ENCODE data around the gene RAPGEF2. TPM values are rescaled to one million over a fixed set of nuclear protein-coding genes. Genes with fewer than 3 reads are reported as not detected.

RAPGEF2 gene
- total and polyA plus RNA-seq, 2 of the 8 experiments (the other 6 are each of a cell fraction or from before 2014, with no cell fraction given), result 24.4 to 48.6 TPM

DNA sequence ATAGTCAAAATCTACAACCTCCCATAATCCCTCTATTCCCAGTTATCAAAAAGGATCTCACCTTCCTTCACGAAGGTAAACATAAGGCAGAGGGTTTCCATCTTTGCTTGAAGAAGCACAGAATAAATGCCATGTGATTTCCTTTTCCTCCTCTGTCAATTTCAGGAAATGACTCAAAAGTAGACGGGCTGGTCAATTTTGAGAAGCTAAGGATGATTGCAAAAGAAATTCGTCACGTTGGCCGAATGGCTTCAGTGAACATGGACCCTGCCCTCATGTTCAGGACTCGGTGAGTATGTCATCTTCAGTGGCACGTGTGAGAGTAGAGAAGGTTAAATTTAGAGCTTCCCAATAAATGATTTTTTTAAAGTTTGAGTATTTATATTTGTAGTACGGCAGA lies 240.2 kb downstream of the RAPGEF2 start:
- Histone ChIP-seq H3K9me3 (ENCODE audit: insufficient read depth in 2 of 2, low read depth in 1 of 2, low read length in 1 of 2) (no peaks in the 10 kb centered on the region), H4K91ac (replicated peaks; ENCODE audit: insufficient read length, low read length) (no peak overlapping the region), H2AK5ac (ENCODE audit: low read depth, low read length) (no peak overlapping the region), H4K5ac (ENCODE audit: insufficient read length, low read depth, low read length) (no peak overlapping the region), H3K79me2 (ENCODE audit: control insufficient read depth in 1 of 2, insufficient read depth in 2 of 2, low read length in 2 of 2) (no peaks in the 10 kb centered on the region), H4K20me1 (replicated peaks in 1 of 2; ENCODE audit: control insufficient read depth in 1 of 2, insufficient read depth in 2 of 2, low read length in 2 of 2) (no peaks in the 10 kb centered on the region), H3K4me2 (ENCODE audit: insufficient read depth in 1 of 2, low read depth in 2 of 2, low read length in 2 of 2) (no peak overlapping the region), H3K27ac (ENCODE audit: low read depth, low read length) (no peak overlapping the region), H3K56ac (replicated peaks; ENCODE audit: insufficient read length, low read depth, low read length) (no peak overlapping the region), H3K23ac (ENCODE audit: insufficient read length) (no peak overlapping the region), H3K18ac (ENCODE audit: extremely low read depth, low read length) (no peak overlapping the region), H4K8ac (ENCODE audit: extremely low read depth, insufficient read depth, low read length) (no peak overlapping the region), H3K23me2 (ENCODE audit: low read depth, low read length) (no peaks in the 10 kb centered on the region), H2BK20ac (ENCODE audit: low read length) (no peak overlapping the region), H2BK5ac (ENCODE audit: low read depth, low read length) (no peak overlapping the region), H3K4me1 (replicated peaks in 1 of 4; ENCODE audit: control insufficient read depth in 3 of 4, insufficient read depth in 4 of 4, low read length in 3 of 4) (no peaks in the 10 kb centered on the region), H3K4ac (replicated peaks; ENCODE audit: insufficient read length, low read depth, low read length) (no peak overlapping the region), H2BK15ac (ENCODE audit: low read length) (no peak overlapping the region), H3K4me3 (ENCODE audit: extremely low read depth in 1 of 4, insufficient read depth in 2 of 4, low read depth in 3 of 4, low read length in 4 of 4) (no peak overlapping the region), H2BK120ac (replicated peaks; ENCODE audit: low read depth, low read length) (no peak overlapping the region), H3K36me3 (ENCODE audit: control insufficient read depth in 2 of 4, insufficient read depth in 4 of 4, low read length in 3 of 4) (peaks cover 3 to 56% (median 26%) of the 10 kb centered on the region in 4 experiments), H3K27me3 (replicated peaks in 1 of 4; ENCODE audit: control insufficient read depth in 3 of 4, extremely low read depth in 1 of 4, insufficient read depth in 3 of 4, low read length in 3 of 4) (no peaks in the 10 kb centered on the region; a peak in 1 of 7 replicates), H3K9ac (replicated peaks in 1 of 4; ENCODE audit: extremely low read depth in 1 of 4, low read depth in 3 of 4, low read length in 3 of 4) (no peak overlapping the region), H3K14ac (ENCODE audit: insufficient read length) (no peak overlapping the region), H3K79me1 (ENCODE audit: low read depth, low read length) (no peaks in the 10 kb centered on the region), H2BK12ac (ENCODE audit: low read depth, low read length) (no peak overlapping the region), H2AFZ (ENCODE audit: low read length) (no peak overlapping the region)
- no peak for FAIRE-seq
- DNase-seq (ENCODE audit: low read depth in 1 of 2, low spot score in 2 of 2), result no peak
- POLR2A ChIA-PET (ENCODE audit: partially characterized antibody), result no interaction called here
- CTCF ChIA-PET (ENCODE audit: partially characterized antibody), result no interaction called here
- TF ChIP-seq, protein P1, sequence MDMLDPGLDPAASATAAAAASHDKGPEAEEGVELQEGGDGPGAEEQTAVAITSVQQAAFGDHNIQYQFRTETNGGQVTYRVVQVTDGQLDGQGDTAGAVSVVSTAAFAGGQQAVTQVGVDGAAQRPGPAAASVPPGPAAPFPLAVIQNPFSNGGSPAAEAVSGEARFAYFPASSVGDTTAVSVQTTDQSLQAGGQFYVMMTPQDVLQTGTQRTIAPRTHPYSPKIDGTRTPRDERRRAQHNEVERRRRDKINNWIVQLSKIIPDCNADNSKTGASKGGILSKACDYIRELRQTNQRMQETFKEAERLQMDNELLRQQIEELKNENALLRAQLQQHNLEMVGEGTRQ (IDR thresholded peaks at IDR 0.05; ENCODE audit: low read length), result no peak
- TF ChIP-seq RNF2 (IDR thresholded peaks at IDR 0.05; ENCODE audit: borderline replicate concordance, low read depth, low read length, missing control alignments, poor library complexity, severe bottlenecking), result no peak
- 96% methylated on average over 8 of the region's 8 CpGs; no CpG with 5 or more reads in 1 of the 2 experiments for WGBS, 2 experiments (ENCODE audit: extremely low coverage in 1 of 2, insufficient coverage in 1 of 2, insufficient read length in 1 of 2, insufficient replicate concordance in 2 of 2, low coverage in 1 of 2, low lambda C conversion rate in 2 of 2, missing lambda C conversion rate in 1 of 2)

Data from H1 (cell line).